VCaP (cell line): ENCODE measurements around the gene GPR158.

Experiments
- H3K27ac ChIP-seq: fragments of 450-650 bp; 2 replicates; pipeline ENCODE4 v1.5.1; 2017
- TF ChIP-seq, protein P1 (sequence below): fragments of 450-650 bp; conservative IDR thresholded peaks from 2 replicates; pipeline ENCODE4 v1.5.1; 2017; ENCODE audit warnings: mild to moderate bottlenecking, moderate library complexity

The GPR158 gene

DNA sequence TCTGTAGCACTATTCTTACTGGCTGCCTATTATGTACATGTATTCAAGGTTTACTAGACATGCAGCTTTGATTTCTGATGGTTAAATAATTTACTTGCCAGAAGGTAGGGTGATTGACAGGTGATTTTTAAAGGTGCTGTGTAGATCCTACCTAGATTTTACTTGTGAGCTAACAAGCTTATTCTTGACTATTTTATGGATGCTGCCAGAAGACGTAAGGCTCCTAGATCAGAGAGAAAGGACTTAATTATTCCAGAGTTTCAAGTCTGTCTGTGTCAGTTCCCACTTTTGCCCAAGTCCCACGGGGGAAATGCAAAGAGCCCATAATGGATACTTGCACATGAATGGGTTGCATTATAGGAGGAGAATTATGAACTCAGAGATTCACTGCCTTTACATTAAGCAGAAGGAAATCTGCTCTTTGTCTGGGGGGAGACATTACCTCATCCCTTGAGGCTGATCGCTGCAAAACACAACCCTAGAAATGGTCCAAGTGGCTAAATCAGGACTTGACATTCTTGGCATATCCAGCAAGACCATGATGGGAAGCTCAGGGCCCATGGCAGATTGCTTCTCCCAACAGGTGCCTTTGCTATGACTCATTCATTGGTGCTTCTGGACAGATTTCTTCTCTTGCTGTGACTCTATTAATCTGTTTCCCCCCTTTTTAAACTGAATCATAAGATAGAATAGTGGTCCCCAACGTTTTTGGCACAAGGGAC is 32.1 kb downstream of the GPR158 start:
- TF ChIP-seq, protein P1, sequence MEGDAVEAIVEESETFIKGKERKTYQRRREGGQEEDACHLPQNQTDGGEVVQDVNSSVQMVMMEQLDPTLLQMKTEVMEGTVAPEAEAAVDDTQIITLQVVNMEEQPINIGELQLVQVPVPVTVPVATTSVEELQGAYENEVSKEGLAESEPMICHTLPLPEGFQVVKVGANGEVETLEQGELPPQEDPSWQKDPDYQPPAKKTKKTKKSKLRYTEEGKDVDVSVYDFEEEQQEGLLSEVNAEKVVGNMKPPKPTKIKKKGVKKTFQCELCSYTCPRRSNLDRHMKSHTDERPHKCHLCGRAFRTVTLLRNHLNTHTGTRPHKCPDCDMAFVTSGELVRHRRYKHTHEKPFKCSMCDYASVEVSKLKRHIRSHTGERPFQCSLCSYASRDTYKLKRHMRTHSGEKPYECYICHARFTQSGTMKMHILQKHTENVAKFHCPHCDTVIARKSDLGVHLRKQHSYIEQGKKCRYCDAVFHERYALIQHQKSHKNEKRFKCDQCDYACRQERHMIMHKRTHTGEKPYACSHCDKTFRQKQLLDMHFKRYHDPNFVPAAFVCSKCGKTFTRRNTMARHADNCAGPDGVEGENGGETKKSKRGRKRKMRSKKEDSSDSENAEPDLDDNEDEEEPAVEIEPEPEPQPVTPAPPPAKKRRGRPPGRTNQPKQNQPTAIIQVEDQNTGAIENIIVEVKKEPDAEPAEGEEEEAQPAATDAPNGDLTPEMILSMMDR: no peak

DNA sequence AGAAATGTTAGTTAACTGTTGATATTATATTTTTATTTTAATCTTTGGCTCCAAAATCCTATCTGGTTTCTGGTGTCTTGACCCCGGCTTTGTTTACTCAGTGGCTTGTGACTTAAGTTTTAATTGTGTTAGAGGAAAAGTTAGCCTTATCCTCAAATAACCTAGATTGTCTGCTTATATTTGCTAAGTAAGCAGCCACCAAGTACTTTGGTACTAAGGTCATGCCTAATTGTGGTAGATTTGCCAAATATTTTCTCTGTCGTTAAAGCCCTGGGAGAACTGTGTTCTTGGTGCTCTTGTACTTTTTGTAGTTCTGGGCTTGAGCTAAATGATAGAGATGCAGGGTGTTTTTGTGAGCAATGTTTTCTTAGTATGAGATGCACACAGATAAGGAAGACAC is 34.8 kb downstream of the GPR158 start:
- TF ChIP-seq, protein P1: no peak
- H3K27ac ChIP-seq: peak overlapping the region; percentile 64

More for the DNA sequence above, 32.1 kb downstream of the GPR158 start:
- H3K27ac ChIP-seq: peak overlapping the region; percentile 9; the same call in 1 of the 2 replicates

DNA sequence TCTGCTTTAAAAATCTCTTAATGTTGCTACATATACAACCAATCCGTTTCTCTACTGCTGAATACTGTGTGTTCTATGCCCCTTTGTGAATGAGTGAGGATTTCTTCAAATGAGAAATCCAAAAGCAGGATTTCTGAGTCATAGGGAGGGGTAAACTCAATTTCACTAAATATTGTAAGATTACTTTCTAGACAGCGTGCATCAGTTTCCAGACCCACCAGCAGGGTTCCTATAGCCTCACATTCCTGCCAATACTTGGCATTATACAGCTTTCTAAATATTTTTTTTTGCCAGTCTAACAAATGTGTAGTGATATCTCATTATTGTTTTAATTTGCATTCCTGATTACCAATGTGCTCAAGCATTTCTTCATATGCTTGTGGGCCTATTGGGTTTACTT is 35.5 kb downstream of the GPR158 start:
- TF ChIP-seq, protein P1: peak; percentile 15; the same call in 1 of the 2 replicates
- H3K27ac ChIP-seq: peak overlapping the region; percentile 64

DNA sequence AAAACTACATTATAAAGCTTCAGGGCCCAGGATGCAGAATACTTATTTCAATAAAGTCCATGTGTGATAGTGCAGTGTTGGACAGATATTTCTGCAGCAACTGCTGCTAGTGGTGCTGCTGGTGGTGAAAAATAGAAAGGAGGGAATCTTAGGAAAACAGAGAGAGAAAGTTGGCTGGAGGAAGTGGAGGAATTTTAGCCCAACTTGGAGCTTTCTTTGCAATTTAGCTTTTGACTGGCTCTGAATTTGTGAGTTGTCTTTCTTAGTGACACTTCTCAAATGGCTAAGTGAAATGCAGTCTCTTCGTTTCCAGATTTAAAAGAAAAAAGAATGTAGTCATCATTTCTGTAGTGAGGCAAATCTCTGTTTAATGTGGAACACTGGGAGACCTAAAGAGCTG is 45.4 kb downstream of the GPR158 start:
- no peak overlapping the region for H3K27ac ChIP-seq
- TF ChIP-seq, protein P1: no peak

DNA sequence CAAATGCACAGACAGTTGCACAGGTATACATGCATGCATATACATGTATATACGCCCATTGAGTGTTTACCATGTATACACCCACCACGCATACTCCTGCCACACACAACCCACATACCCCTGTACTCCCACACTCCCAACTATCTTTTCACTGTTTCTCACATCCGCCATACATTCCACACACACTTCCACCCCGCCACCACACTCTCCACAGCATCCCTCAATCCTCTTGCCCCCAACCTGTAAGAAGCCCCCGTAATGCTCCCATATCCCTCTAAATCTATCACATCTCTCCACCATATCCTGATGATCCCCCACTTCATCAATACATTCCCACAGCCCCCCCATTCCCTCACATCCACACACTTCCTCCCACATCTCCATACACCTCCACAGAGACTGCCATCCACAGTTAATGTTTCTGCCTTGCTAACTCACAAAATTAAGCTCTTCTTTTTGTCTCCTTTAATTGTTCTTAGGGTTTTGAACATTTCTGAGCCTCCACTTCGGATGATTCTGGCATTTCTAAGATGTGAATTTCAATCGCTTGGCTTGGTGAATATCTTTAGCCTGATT is 47.4 kb downstream of the GPR158 start:
- TF ChIP-seq, protein P1: no peak
- H3K27ac ChIP-seq: no peak overlapping the region

DNA sequence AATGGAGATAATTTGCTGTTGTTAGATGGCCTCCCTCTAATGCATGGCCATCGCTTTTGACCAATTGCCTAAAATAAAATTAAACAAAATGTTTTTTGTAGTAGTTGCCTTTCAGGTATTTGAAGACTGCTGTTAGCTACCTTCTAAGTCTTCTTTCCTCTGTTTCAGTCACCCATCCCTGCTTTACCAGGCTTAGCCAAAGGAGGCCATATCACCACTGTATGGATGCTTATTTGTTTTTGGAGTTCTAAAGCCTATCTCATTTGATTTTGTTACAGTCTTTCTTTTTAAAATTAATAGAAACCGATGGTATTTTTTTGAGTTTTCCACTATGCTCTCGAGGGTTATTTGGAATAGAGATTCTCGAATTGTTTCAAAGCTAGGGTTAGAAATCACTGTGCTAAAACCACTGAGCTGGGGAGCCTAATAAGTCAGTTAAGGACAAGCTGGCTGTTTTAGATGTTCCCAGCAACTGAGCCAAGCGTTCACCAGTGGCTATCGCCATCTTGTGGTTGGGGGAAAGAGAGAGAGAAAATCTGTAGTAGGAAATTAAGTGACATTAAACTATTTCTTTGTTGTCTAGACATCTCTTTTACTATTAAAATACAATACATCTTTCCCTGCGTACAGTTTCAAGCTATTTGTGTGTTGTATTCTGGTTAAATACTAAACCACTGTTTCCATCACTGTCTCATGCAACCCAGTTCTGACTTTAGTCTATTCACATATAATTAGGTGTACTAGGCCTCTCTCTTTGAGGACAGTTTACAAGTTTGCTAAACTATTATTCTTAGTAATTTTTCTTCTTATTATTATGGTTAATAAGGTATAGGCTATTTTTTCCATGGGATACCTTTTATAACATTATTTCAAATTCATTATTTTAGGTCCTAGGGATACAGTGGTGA is 52.2 kb downstream of the GPR158 start:
- peak overlapping the region; percentile 26; the same call in 1 of the 2 replicates for H3K27ac ChIP-seq
- TF ChIP-seq, protein P1: peak; percentile 92

DNA sequence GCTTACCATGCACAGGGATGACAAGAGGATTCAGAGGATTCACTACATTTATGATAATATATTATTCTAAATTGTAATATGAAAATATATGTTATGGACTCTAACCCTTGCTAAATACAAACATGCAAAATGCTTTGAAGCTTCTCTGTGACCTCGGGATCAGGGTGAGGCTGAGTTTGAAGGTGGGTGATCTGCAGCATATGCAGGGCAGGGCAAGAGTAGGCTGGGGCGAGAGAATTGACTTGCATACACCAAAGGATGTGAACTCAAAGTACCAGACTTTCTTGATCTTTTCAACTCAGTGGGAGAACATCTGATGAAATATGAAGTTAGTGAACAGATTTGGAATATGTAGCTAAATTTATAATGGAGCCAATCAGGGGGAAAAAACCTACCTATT is 57.0 kb downstream of the GPR158 start:
- TF ChIP-seq, protein P1: no peak

More for the DNA sequence above, 57.0 kb downstream of the GPR158 start:
- no peak overlapping the region for H3K27ac ChIP-seq
